SW 1271 (cell line): ENCODE data around the gene ADAM12.

Experiments
- DNase-seq, 2 experiments: peaks; one replicate each; lab custom pipeline; 2025; lab: John Stamatoyannopoulos, UW

Gene ADAM12

DNA sequence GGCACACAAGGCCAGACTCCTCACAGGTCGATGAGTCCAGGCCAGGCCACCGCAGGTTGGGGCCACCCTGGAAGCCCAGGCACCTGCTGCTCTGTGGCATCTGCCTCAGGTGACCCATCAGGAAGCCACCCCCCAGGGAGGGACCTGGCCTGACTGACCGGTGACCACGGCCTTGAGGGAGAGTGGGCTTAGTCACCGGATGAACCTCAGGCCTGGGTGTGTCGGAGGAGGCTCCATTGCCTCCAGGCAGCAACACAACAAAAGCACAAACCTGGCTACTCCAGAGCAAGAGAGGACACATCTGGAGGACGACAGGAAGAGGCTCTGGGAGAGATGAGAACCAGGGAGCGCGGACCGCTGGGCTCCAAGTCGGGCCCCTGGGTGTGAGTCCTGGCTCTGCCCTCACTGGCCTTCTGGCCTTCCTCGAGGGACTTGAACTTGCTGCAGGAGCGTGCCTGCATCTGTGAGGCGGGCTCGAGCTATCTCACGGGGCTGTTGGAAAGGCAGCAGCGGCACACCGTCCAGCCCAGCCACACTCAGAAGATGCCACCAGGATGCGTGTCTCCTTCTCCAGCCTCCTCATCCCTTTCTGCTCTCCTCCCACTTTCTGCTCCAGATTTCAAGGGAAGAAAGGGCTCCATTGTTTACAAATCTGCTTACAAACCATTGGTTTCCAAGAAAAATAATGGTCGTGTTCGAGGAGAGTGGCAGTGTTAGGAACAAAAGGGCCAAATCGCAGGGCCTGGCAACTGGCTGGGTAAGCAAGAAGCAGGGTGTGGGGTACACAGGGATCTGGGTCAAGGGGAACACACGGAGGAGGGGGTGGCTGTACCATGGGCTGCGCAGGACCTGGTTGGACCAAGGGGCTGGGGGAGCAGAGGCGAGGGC, 152.9 kb downstream of the ADAM12 start:
- DNase-seq: no peak

DNA sequence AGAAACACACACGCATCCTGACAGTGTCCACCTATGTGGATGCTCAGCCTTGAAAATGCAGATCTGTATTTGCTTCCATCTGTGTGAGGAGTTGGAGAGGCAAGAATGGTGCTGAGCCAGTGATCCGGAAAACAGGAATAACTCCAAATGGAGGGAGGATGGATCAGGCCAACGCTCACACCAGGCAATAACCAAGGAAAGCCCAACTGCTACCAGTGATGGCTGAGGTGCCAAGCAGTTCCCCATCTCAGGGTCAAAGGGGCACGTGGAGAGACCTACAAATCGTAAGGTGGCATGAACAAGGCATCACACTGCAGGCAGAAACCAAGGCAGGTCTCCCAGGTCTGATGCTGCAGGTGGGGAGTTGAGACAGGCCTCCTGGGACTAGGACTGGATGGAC, 153.6 kb downstream of the ADAM12 start:
- no peak for DNase-seq

DNA sequence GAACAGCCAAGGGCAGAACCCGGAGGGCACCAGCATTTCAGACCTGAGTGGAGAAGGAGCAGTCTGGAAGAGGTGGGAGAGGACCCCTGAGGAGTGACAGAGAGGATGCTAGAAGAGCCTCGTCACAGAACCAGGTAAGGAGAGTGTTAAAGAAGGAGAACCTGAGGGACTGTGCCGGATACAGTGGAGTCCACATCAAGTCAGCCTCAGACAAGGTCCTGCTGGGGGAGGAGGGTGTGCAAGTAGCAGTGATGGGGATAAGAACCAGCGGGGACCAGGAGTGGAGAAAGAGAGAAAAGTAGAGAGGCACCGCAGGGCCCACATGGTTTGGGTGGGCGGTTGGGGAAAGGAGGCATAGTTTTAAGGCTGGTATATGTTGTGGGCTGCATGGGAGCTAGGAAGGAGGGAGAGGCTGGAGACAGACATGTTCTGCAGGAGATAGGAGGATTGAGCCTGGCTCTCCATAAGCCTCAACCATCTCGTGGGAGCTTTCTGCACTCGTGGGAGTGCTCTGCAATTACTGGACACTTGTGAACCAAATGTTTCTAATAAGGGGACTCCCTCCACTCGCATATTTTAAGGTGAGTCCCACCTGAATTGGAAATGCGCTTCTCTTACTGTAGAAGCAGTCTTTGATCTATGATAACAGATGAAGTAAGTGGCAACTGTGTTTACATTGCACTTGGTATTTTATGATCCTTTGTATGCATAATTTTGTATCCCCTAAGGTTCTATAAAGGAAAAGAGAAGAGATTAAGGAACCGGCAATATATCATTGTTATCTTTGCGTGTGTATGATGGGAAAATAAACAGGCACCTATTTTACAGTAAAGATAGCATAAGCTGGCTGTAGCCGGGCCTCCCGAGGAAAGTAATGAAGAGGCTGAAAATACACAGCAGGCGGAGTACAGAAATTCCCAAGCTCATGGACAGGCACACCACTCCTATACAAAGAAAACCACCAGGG, 154.8 kb downstream of the ADAM12 start:
- no peak for DNase-seq

DNA sequence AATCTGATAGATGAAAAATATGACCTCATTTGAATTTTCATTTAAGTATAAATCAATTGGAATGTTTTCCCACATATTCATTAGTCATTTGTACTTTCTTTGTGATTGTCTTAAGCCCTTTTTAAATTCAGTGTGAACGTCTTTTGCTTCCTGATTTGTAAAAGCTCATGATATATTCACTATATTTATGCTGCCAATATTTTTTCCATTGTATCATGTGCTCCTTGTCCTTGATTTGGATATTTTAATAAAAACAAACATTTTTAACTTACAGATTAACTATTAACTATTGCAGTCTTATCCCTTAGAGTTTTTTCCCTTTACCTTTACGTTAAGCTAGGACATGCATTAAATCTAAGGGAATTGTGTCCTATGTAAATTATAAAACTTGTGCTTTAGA, 157.7 kb downstream of the ADAM12 start:
- DNase-seq: no peak

DNA sequence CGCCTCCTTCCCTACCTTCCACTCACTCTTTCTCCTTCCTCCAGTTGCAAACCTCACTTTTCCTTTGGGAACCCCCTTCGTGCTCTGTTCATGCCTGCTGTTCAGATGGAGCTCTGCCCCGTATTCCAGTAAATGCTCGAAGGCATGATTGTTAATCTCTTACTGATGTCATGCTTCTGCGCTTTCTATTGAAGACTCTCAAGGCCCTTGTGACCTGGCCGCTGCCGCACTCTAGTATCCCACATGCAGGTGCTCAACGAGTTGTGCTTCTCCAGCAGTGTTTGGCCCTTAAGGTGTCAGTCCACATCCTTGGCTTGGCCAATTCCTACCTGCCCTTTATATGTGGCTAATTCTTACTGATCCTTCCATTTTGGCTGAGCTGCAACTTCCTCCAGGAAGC, 158.6 kb downstream of the ADAM12 start:
- no peak for DNase-seq

DNA sequence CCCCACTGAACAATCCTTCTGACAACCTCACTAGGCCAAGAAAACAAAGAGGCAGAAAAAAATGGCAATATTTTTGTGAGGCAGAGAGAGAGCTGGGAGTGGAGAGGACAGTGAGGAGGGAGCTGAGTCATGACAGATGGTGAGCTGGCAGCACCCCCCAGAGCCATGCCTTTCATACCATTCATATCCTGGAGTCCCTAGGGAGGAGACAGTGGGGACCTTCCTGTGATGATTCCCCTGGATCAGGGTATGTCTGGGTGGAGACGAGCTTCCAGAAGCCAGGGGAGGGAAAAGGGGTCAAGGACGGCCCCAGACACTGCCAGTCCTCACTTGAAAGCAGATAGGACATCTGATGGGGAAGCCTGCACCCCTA, 160.5 kb downstream of the ADAM12 start:
- peak; percentile 10 to 63 for DNase-seq

DNA sequence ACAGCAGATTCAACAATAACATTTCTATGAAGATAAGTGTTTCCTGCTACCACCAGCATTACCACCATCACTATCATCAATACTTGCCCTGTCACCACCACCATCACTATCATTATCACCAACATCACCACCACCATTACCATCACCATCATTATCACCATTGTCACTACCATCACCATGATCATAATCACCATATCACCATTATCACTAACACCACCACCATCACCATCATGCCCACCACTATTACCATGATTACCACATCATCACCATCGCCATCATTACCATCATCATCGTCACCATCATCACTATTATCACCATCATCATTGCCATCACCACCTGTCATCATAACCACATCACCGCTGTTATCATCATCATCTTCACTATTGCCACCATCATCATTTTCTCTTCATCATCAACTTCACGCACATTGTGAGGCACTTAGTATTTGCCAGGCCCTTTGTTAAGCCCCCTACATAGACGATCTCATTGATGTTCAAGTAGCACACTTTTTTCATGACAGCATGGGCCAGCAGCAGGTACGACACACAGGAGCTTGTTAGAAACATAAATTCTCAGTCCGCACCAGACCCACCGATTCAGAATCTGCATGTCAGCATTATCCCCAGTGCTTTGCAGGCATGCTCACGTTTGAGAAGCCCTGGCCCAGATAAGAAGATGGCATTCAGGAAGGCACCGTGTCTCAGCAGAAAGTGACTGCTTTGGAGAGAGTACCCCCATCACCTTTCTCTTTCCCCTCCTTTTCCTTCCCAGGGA, 161.1 kb downstream of the ADAM12 start:
- no peak for DNase-seq

DNA sequence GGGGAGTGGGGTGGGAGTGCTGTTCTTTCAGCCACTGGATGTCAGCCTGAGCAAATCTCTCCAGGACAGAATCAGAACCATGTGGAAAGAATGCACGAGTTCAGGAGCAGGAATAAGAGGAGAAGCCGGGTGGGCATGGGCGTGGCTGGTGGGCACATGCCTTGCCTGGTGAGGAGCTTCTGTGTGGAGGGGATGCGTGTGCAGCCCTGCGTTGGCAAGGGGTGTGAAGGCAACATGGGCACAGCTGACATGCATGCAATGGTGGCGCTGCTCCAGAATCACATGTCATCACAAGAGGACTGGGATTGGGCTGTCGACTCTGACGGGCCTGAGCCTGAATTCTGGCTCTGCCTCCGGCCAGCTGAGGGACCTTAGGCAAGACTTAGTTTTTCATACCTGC, 162.1 kb downstream of the ADAM12 start:
- no peak for DNase-seq

DNA sequence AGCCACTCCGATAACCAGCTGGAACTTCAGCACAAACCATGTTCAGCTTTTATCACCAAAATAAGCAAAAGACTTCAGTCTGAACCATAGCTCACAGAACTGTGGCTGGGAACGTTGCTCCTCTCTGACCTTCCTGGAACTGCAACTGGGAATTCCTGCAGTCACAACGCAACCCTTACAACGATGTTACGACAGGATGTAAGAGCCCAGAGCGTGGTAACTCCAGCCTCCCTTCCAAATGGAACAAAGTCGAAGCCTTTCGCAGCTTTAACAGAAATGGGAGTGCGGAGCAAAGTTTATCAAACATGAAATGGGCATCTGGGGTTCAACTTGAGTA, 162.6 kb downstream of the ADAM12 start:
- no peak for DNase-seq

DNA sequence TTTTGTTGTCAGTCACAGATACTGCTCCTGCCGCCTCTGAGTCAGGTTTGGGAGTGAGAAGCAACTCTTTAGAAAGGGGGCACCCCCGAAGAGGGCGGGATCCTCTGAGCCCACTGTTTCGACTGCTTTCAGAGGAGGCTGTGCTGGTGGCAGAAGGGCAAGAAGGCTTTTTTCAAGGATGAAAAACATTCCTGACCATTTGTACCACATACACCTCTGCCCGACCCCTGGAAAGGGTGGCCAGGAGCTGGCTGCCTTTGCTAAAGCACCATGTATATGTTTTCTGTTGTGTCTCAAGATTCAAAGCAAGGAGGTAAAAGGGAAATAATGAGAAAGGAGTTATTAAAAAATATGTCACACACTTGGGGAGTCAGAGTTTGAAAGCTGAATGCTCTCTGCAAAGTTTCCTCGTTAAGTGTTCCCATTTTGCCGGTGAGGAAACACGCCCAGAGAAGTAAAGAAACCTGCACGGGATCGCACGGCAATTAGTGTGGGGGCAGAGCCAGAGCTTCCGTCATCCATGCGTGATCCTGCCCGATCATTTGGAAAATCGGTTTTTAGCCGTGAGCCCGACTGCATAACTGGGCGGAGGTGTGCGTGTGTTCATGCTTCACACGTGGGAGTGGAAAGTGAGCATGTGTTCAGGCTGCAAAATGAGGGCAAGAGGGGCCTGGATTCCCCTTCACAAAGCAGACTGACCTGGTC, 163.2 kb downstream of the ADAM12 start:
- DNase-seq: no peak

DNA sequence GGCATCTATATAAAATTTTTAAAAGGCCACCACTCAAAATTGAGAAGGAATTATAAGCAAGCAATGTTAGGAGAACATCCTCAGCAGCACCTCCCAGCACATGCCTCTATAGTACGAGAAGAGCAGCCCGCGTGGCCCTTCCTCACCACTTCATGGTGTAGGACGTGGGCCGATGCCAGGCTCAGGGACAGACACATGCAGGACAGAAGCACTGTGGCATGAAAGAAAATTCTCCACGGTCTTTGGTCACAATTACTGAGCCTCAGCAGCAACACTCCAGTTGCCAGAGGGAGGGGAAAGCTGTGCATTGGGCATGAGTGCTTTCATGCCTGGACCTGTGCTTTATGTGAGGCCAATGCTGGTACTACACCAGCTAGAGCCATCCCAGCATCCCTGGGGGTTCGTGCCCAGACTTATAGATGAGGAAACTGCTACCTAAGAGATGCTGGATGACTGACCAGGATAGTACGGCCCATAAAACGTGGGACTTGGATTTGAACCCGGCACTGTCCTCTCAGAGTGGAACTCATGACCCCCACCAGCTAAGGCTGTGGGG, 164.7 kb downstream of the ADAM12 start:
- DNase-seq: no peak

DNA sequence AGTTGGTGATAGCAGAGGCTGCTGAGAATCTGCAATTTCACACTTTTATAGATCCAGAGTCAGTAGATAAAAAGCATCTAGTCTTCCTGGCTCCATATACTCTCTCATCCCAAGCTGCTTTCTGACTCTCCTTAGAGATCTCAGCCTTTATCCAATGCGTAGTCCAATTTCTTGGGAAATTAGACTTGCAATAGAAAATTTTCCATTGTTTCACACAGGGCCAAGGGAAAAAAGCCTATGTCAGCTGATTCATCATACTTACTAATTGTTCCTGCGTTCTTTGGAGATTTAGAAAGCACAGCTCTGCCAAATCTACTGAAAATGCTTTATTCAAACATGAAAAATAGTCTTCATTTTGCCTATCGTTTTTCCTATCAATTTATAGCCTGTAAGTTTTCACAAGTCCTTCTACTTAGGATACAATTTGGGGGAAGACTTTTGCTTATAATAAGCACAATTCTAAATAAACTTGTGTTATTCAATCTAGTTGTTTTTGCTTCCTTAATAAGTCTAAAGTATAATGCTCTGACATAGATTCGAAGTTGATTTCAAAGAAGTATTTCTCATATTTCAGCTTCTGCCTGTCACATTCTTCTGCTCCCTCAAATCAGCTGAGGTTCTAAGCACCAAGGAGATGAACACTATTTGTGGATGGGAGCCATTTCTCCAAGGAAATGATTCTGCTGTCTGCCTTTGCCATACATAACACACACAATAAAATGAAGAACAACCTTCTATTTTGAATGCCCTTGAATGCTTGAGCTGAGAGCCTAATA, 165.4 kb downstream of the ADAM12 start:
- DNase-seq: no peak

DNA sequence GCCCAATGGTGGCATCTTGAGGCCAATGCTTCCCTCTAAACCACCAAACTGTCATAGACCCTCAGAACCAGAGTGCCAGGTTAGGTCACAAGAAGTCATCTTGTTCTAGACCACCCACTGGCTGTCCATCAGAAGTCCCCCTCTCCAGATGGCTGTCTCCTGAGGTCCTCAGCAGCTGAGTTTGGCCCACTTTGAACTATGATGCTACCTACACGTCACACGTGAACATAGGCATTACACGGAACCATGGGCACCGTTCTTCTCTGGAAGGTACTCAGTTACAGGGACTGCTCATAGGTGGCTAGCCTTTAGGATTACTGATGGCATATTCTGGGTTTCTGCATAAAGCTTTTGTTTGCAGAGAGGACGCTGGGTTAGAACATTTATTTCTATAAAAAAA, 166.4 kb downstream of the ADAM12 start:
- no peak for DNase-seq

DNA sequence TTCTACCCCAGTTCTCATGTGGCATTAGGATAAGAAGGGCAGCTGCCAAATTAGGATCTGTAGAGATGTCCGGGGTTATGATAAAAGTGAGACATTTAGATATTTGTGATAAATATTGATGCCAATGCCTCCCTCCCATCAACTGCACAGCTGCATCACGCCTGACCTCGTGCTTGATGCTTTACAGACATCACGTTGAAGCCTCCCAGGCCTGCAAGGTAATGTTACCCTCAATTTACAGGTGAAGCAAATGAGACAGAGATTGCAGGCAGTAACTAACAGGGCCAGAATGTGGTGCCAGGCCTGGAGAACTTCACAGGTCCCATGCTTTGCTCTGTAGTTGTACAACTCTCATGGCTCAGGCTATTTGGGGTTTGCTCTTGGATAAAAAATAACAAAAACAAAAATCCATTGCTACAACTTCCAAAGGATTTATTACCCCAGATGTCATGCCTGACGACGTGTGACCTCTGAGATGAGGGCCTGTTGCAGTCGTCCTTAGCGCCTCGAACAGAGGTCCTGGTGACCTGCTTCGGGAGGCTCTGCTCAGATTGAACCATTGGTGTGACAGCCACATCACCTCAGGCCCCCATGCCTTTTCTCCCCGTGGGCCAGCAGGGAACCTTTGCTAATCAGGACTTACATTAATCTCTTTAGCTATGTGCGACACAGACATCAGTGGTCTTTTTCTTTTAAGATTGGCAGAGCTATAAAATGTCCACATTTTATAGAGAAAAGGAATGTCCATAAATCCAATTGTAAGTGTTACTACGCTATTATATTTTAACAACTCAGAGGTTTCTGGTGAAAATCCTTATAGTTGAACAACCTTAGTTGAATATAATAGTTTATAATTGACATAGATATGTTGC, 169.3 kb downstream of the ADAM12 start:
- DNase-seq: no peak

DNA sequence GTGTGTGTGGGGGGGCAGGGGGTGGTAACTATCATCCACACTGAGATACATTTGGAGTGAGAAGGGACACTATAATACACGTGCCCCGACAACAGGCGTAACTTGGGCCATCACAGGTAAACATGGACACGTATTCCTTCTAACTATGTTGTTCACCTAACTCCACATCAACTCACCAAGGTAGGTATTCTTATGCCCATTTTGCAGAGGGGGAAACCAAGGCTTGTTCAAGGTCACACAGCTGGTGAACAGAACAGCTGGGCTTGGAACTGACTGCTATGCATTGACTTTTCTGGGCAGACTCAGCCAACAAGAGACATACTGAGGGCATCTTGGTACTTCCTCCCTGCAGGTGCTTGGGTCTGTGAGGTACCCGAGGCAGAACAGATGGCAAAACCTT, 170.1 kb downstream of the ADAM12 start:
- no peak for DNase-seq

DNA sequence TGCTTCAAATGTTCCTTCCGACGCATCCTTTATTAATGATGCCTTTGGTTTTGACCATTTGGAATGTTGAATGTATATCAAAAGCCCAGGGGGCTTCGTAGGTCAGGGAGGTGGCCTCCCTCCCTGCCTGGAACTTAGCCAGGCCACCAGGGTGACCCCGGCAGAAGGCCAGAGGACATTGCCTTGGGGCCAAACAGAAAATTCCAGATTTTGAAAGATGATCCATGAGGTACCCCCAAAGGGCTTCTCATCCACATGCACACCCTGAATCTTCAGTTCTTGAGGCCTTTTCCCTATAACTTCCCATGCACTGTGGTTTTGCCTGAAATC, 171.7 kb downstream of the ADAM12 start:
- DNase-seq: no peak

DNA sequence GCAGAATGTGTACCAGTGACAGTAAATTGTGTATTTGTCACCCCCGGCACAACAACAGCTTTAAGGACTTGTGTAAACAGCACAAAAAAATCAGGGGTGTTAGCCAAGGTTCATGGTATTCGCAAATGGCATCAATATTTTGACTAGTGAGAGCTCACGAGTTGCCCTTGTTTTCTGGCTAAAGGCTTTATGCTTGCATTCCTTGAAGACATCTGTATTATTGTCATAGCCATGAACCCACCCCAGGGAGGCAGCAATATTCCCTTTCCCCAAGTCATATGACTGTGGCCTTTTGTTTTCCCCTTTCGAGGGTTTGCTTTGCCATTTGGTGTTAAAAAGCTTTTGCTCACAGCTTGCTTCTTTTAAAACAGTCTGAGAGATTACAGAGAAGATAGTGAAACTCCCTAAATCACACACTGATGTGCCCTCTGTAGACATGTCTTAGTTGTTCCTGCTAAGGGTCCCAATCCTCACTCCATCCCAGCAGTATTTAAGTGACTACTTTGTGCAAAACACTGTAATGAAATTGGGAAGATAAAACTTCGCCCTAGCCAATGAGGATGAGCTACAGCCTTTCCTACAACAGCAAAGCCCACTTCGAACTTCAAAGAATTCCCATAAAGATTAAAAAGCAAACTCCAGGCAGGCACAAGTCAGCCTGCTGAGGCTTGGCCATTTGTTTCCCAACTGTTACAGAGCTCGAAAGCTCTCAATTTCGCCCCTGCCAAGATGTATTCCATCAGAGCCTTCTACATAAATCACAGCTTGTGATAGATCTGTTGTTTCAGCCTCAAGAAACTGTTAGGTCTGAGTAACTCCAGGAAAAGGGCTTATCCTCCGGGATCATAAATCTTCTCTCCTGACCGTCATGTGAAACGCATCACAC, 172.3 kb downstream of the ADAM12 start:
- no peak for DNase-seq

DNA sequence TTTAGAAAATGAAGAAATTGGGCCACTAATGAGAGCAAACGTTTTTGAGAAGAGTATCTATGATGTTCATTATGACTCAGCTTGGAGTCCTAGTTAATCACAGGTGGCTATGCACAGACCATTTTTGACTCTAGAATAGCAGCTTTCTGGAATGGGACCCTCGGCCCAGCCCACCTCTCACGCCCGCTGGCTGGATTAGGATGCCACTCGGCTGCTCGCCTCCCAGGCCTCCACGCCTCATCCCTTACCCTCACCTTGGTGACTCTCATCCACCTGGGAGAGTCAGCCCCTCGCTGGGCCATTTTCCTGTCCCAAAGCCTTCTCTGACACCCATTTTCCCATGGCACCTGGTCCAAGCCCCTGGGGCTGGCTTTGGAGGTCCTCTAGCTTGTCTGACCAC, 173.6 kb downstream of the ADAM12 start:
- no peak for DNase-seq

DNA sequence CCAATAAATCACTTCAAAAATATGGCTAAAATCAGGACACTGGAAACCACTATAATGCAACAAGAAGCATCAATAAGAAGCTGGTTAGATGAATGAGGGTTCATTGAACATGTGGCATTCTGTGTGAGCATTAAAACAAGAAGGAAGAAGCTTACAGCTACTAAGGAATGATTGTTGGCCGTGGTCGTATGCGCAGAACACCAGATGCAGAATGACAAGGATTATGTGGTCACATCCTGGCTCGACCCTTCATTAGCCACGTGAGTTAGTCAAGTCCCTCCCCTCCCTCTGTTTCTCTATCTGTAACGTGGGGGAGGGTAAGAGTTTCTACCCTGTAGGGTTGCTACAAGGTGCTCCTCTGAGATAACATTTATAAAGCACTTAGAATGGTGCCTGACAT, 174.3 kb downstream of the ADAM12 start:
- no peak for DNase-seq
